Keratinocyte (primary cell): ENCODE data around the gene CNTNAP5. TPM values are rescaled to one million over a fixed set of nuclear protein-coding genes. Genes with fewer than 3 reads are reported as not detected.

Experiments used
- DNase-seq: peaks from one replicate; pipeline ENCODE4 v3.0.0-alpha.2; 2011; ENCODE audit warnings: low read depth, missing footprints, low spot score
- FAIRE-seq: peaks from 2 replicates; lab custom pipeline; 2011; peaks lifted over from hg19 to GRCh38; lab: Jason Lieb, UNC
- H2AFZ ChIP-seq: 2 replicates; pipeline ENCODE4 v1.6.0; 2012; ENCODE audit warnings: low read length, control low read depth, inconsistent platforms; ENCODE audit not compliant: control insufficient read depth
- H3K27ac ChIP-seq: 2 replicates; pipeline ENCODE4 v1.5.1; 2011; ENCODE audit warnings: low read length; ENCODE audit not compliant: control insufficient read depth, insufficient read depth
- H3K27me3 ChIP-seq: 3 replicates; pipeline ENCODE4 v1.6.0; 2011; ENCODE audit warnings: low read length; ENCODE audit not compliant: control insufficient read depth, insufficient read depth; ENCODE audit errors: extremely low read depth
- H3K36me3 ChIP-seq, 2 experiments: 2 replicates in 1 of 2; 3 replicates in 1 of 2; pipeline ENCODE4 v1.5.1; 2011; ENCODE audit warnings: low read length in 2 of 2, mild to moderate bottlenecking in 1 of 2; ENCODE audit not compliant: control insufficient read depth in 2 of 2, insufficient read depth in 2 of 2; ENCODE audit errors: extremely low read depth in 1 of 2
- H3K4me1 ChIP-seq: 3 replicates; pipeline ENCODE4 v1.5.1; 2011; ENCODE audit warnings: low read length; ENCODE audit not compliant: control insufficient read depth, insufficient read depth; ENCODE audit errors: extremely low read depth
- H3K4me2 ChIP-seq: 3 replicates; pipeline ENCODE4 v1.6.0; 2011; ENCODE audit warnings: low read depth, low read length; ENCODE audit not compliant: control insufficient read depth, insufficient read depth; ENCODE audit errors: extremely low read depth
- H3K4me3 ChIP-seq, 3 experiments: fragments of 200-600 bp in 1 of 3; sonication (generic) in 1 of 3; 2 replicates in 2 of 3; 3 replicates in 1 of 3; pipeline ENCODE4 v1.5.1; 2011 to 2016; ENCODE audit warnings: low read length in 3 of 3, mild to moderate bottlenecking in 3 of 3, control low read depth in 2 of 3, inconsistent platforms in 1 of 3, low read depth in 1 of 3, mixed read lengths in 1 of 3, mixed run types in 1 of 3, moderate library complexity in 1 of 3; ENCODE audit not compliant: control insufficient read depth in 2 of 3, insufficient read depth in 2 of 3; ENCODE audit errors: extremely low read depth in 1 of 3
- H3K79me2 ChIP-seq: 2 replicates; pipeline ENCODE4 v1.6.0; 2012; ENCODE audit warnings: low read length; ENCODE audit not compliant: control insufficient read depth, insufficient read depth
- H3K9ac ChIP-seq: 3 replicates; pipeline ENCODE4 v1.6.0; 2011; ENCODE audit warnings: low read length; ENCODE audit not compliant: control insufficient read depth, insufficient read depth; ENCODE audit errors: extremely low read depth
- H3K9me1 ChIP-seq: 3 replicates; pipeline ENCODE4 v1.6.0; 2011; ENCODE audit warnings: low read length; ENCODE audit not compliant: control insufficient read depth, insufficient read depth; ENCODE audit errors: extremely low read depth
- H3K9me3 ChIP-seq: 2 replicates; pipeline ENCODE4 v1.5.1; 2012; ENCODE audit warnings: low read depth, low read length; ENCODE audit not compliant: control insufficient read depth
- H4K20me1 ChIP-seq: 3 replicates; pipeline ENCODE4 v1.6.0; 2011; ENCODE audit warnings: low read length; ENCODE audit not compliant: control insufficient read depth, insufficient read depth; ENCODE audit errors: extremely low read depth
- EZH2 ChIP-seq: IDR thresholded peaks from one replicate; pipeline ENCODE4 v1.6.1; 2012; ENCODE audit warnings: inconsistent platforms, mild to moderate bottlenecking, low read length, moderate library complexity
- dilution Hi-C: fragments of 300-500 bp; cut with MboI; formaldehyde crosslinking; loops from one replicate; pipeline ENCODE4 v1.7.0; 2020; ENCODE audit warnings: low sequenced_read_pairs; ENCODE audit not compliant: extremely low pct_ligation_motif_present
- polyA plus RNA-seq, 5 experiments: library from polyadenylated mRNA; depleted of rRNA in 3 of 5; stranded (reverse) in 3 of 5; stranded (forward) in 1 of 5; unstranded in 1 of 5; fragments of >200 nt; gene quantifications; 1 replicate in 1 of 5; 2 replicates in 3 of 5; 3 replicates in 1 of 5; pipeline versions ENCODE4 v1.2.1 to v1.2.3, GENCODE V29; 2011 to 2012; ENCODE audit warnings: missing spikeins in 2 of 5, low read depth in 1 of 5, low replicate concordance in 1 of 5
- TF ChIP-seq, protein P1 (sequence below), 3 experiments: IDR thresholded peaks in 1 of 3; conservative IDR thresholded peaks in 1 of 3; optimal IDR thresholded peaks in 1 of 3; 2 replicates in 2 of 3; 3 replicates in 1 of 3; pipeline versions ENCODE3 to v1.5.1; 2011; ENCODE audit warnings: low read length in 3 of 3, mild to moderate bottlenecking in 3 of 3, moderate library complexity in 2 of 3, control low read depth in 1 of 3, inconsistent platforms in 1 of 3; ENCODE audit not compliant: insufficient read depth in 2 of 3; ENCODE audit errors: extremely low read depth in 1 of 3

The CNTNAP5 gene
- polyA plus RNA-seq, 1 donor (not counting 4 experiments of a cell fraction or from before 2014, with no cell fraction given): not detected

DNA sequence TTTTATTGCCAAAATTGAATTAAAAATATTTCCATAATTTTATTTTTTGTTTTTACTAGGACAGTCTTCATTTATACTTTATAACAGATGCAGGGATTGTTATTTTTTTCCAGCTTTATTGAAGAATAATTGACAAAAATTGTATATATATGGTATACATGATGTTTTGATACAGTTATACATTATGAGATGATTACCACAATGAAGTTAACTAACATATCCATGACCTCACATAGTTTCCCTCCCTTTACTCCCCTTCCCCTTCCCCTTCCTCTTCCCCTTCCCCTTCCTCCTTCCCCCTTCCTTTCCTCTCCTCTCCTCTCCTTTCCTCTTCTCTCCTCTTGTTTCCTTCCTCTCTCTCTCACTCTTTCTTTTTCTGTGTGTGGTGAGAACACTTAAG lies 700.1 kb downstream of the CNTNAP5 start:
- DNase-seq: no peak
- Histone ChIP-seq H3K4me3 (no peak overlapping the region), H3K4me1 (no peaks in the 10 kb centered on the region), H3K4me2 (no peak overlapping the region), H3K9me3 (no peaks in the 10 kb centered on the region), H3K27ac (no peak overlapping the region), H3K36me3 (no peaks in the 10 kb centered on the region), H3K9ac (no peak overlapping the region), H3K9me1 (no peaks in the 10 kb centered on the region), H4K20me1 (no peaks in the 10 kb centered on the region), H2AFZ (no peak overlapping the region), H3K27me3 (no peaks in the 10 kb centered on the region), H3K79me2 (no peaks in the 10 kb centered on the region)
- dilution Hi-C loops: no loop called here
- FAIRE-seq: no peak
- no peak for TF ChIP-seq EZH2
- TF ChIP-seq, protein P1, sequence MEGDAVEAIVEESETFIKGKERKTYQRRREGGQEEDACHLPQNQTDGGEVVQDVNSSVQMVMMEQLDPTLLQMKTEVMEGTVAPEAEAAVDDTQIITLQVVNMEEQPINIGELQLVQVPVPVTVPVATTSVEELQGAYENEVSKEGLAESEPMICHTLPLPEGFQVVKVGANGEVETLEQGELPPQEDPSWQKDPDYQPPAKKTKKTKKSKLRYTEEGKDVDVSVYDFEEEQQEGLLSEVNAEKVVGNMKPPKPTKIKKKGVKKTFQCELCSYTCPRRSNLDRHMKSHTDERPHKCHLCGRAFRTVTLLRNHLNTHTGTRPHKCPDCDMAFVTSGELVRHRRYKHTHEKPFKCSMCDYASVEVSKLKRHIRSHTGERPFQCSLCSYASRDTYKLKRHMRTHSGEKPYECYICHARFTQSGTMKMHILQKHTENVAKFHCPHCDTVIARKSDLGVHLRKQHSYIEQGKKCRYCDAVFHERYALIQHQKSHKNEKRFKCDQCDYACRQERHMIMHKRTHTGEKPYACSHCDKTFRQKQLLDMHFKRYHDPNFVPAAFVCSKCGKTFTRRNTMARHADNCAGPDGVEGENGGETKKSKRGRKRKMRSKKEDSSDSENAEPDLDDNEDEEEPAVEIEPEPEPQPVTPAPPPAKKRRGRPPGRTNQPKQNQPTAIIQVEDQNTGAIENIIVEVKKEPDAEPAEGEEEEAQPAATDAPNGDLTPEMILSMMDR (optimal IDR thresholded peaks at IDR 0.05 in 1 of 3, IDR thresholded peaks at IDR 0.05 in 1 of 3, conservative IDR thresholded peaks at IDR 0.05 in 1 of 3; ENCODE audit: extremely low read depth in 1 of 3, insufficient read depth in 2 of 3, low read length in 3 of 3): no peak

- no peaks in the 10 kb centered on the region for H4K20me1 ChIP-seq
- no peaks in the 10 kb centered on the region for H3K9me3 ChIP-seq
- dilution Hi-C loops: no loop called here
- no peak overlapping the region for H3K9ac ChIP-seq
- H3K4me2 ChIP-seq: no peak overlapping the region
- FAIRE-seq: no peak
- TF ChIP-seq EZH2: no peak
- TF ChIP-seq, protein P1 (optimal IDR thresholded peaks at IDR 0.05 in 1 of 3, IDR thresholded peaks at IDR 0.05 in 1 of 3, conservative IDR thresholded peaks at IDR 0.05 in 1 of 3; ENCODE audit: extremely low read depth in 1 of 3, insufficient read depth in 2 of 3, low read length in 3 of 3): no peak
- no peaks in the 10 kb centered on the region for H3K9me1 ChIP-seq
- no peak overlapping the region for H3K27ac ChIP-seq
- H2AFZ ChIP-seq: no peak overlapping the region
- DNase-seq: no peak
- H3K79me2 ChIP-seq: no peaks in the 10 kb centered on the region
- H3K36me3 ChIP-seq: no peaks in the 10 kb centered on the region
- no peaks in the 10 kb centered on the region for H3K4me1 ChIP-seq
- H3K27me3 ChIP-seq: no peaks in the 10 kb centered on the region
- H3K4me3 ChIP-seq: no peak overlapping the region
Measured at GRCh38 chr2:124740636-124741035, 715.5 kb downstream of the CNTNAP5 start.
